Fibroblast of upper back skin (primary cell): ENCODE results near the gene RAB13.

Experiments
- DNase-seq: peaks from one replicate; pipeline ENCODE4 v3.0.0-alpha.2; 2013

The RAB13 gene

DNA sequence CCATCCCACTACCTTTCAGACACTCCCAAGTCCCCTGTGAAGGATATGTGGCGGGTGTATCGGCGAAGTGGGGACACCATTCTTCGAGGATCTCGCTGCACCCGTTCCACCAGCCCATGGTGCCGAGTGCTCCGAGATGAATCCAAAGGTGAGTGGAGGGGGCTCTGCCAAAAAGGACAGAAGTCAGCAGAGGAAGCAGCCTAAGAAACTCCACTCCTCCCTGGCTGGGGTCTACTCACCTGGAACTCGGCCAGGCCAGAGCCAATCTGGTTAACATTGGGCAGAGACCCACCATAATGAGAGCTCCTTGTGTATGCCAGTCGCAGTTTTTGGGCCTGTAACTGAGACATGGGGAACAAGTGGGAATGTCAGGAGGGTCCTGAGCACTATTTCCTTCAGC is 31.3 kb downstream of the RAB13 start:
- no peak for DNase-seq

GRCh38 chr1:153953859-153954365 is 32.2 kb downstream of the RAB13 start:
- DNase-seq, result no peak

DNA sequence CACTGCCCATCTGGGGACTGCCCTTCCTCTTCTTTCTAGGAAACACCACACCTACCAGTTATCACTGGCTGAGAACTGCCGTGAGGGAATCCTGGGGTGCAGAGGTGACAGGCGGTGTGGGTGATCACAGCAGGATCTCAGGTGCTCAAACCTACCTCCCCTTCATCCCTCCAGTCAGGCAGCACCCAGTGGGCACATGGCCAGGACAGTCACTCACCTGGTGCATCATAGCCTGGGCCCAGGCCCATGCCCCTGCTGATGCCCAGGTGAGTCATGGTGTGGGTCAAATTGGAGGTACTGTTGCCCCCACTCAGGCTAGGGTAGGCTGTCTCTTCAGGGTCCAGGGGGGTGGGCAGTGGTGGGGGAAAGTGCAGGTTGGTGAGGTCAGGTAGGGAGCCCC is 34.3 kb downstream of the RAB13 start:
- DNase-seq, result no peak

DNA sequence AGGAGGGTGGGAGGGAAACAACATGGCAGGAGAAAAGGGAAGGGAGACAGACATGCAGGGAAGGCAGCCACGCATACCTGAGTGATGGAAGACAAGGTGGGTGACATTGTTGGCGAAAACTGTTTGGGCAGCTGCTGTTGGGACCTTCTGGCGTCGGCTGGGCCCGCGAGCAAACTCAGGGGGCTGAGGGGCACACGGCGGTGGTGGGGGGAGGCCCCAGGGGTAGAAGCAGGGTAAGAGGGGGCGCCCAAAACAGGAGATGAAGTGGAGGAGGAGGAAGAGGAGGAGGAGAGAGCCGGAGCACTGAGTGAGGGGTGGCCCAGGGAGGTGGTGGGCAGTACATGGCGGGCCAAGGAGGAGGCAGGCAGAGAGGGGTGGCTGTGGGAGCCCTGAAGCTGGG is 35.0 kb downstream of the RAB13 start:
- DNase-seq, result no peak

DNA sequence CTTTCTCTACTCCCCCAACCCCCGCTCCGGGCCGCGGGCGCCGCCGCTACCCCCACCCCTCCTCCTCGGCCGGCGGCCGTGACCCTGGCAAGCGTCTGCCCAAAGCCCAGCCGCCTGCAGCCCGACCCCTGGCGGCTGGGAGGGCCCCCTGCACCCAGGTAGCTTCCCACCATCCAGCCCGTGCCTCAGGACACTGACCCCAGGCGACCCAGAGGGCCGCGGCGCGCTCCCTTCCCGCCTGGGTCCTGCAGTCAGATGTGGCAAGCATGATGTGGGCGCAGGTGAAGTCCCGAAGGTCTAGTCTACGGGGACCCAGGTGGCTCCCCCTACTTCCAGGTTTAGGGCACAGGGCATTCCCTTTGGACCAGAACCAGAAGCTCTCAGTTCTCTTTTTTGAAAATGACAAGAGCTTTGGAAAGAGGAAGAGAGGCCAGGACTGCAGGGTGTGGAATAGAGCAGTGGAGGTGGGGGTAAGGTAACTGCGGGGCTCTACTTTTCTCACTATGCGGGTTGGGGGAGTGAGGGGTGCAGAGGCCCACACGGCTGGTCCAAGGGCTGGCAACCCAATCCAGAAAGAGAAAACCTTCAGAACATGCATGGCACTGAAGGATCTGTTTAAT is 39.4 kb downstream of the RAB13 start, which contains the start of gene DENND4B:
Gene DENND4B, minus strand, starts transcription at position 97 of the 620 bp plus-strand sequence. CDS start 2,344 bp downstream, outside the sequence.
- DNase-seq, result peak; percentile 71

DNA sequence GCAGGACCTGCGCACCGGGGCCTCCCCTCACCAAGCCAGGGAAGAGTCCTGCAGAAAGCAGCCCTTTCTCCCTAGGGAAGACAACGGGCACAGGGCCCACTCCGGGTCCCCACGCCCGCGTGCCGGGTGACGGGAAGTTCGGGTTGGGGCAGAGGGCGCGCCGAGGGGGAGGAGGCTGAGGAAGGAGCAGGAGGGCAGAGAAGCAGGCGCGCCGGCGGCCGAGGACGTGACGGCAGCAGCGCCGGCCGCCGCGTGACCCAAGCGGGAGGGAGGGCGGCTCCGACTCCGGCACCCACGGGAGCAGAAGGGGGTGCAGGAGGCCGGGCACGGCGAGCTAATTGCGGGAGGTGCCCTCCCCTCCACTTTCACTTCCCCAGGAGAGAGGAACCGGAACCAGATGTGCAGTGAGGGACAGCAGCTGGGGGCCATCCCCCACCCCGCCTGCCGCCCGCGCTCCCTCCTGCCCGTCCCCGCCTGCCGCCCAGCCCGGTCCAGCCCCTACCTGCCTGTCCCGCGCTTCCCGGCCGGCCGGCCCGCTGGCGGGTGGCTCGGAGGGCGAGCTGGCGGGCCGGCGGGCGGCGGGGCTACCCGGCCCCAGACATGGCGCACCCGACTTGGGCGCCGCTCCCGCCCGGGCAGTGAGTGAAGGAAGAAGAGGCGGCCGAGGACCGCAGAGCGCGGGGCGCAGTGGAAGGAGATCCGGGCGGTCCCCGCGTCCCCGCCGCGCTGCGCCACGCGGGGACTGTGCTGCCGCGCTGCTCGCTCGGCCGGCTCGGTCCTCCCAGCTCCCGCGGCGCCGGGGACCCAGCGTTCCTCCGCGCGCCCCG is 40.1 kb downstream of the RAB13 start:
- peak; percentile 37 for DNase-seq

- no peak for DNase-seq
Measured at GRCh38 chr1:153945131-153945794, 40.9 kb downstream of the RAB13 start.

GRCh38 chr1:153944827-153945117 is 41.4 kb downstream of the RAB13 start:
- DNase-seq, result no peak

GRCh38 chr1:153944005-153944826 is 41.9 kb downstream of the RAB13 start:
- no peak for DNase-seq

GRCh38 chr1:153942766-153943549 is 43.2 kb downstream of the RAB13 start:
- no peak for DNase-seq

DNA sequence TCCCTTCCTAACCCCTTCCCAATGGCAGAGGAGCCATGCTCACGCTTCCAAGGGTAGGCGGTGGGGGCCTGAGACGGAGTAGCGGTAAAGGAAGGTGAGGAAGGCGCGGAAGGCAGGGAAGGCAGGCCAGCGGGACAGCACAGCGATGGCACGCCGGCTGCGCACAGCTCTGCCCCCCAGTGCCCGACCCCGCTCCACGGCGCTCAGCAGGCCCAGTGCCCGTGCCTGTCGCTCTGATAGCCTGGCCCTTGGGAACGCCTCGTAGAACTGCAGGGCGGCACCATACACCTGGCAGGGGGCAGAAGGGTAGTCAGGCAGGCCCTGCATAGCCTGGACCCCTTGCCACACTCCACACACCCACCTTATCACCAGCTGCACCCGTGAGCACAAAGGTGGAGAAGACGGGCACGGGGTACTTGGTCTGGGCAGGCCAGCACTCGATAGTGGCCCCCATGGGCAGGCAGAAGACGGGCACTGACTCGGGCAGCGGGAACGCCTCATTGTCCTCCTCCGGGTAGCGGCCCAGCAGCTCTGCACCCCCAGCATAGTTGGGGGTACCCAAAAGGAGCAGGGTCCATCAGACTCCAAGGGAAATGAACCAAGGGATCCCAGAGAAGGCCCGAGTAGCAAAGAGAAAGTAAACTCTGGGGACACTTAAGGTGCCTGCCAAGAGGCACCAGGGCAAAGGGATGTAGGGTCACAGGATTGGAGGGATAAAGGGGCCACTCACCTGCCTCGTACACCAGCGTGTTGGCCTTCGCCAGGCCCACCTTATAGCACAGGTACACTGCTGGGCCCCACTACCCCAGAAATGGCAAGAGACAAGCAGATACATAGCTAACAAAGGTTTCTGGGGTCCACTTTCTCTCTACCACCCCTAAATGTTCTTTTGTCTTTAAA is 44.1 kb downstream of the RAB13 start:
- DNase-seq, result no peak

- no peak for DNase-seq
Measured at GRCh38 chr1:153940756-153941155, 45.4 kb downstream of the RAB13 start.

DNA sequence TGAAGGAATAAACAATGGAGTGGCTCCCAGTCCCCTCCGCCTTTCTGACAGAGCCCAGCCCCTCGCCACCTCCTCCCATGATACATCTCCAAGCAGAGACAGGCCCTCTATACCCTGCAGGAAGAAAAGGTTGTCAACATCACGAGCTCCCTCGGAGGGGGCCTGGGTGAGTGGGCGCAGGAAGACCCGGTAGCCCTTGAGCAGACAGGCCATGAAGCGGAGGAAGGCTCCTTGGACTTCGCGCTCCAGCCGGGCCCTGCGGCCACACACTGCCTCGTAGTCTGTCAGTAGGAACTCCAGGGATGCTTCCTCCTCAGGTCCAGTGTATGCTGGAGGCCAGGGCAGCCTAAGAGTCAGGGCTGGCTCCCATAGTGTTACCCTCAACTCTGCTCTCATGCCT is 46.7 kb downstream of the RAB13 start:
- no peak for DNase-seq

DNA sequence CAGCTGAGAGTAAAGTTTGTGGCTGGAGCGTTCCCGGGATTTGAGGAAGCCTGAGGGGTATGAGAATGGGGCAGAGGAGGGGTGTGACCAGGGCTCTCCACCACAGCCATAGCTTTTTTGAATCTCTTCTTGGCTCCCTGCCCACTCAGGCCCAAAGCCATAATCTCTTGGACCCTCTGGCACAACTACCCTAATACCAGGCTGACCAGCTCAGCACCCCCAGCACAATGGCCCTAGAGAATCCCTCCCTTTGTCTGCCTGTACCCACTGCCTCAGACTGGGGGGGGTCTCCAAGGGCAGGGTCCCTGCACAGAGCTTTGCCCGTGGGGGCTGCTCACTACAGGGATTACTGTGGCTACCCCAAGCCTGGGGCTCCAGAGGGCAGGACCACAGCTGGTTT is 47.1 kb downstream of the RAB13 start:
- DNase-seq, result no peak

DNA sequence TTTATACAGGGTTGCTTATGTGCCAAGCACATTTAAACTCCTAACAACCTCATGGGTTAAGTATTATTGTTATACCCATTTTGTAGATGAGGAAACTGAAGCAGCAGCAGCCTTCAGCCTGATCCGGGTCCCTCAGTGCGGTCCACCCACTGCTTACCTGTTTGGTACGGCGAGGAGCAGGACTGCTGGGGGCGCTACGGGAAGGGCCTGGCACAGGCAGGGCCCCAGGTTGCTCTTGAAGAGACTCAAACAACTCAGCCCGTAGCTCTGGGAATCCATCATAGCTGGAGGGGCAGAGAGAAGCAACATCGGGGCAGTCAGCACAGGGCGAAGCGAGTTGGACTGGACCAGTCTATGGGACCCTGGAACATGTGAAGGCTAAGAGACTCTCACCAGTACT is 48.8 kb downstream of the RAB13 start:
- DNase-seq, result no peak

DNA sequence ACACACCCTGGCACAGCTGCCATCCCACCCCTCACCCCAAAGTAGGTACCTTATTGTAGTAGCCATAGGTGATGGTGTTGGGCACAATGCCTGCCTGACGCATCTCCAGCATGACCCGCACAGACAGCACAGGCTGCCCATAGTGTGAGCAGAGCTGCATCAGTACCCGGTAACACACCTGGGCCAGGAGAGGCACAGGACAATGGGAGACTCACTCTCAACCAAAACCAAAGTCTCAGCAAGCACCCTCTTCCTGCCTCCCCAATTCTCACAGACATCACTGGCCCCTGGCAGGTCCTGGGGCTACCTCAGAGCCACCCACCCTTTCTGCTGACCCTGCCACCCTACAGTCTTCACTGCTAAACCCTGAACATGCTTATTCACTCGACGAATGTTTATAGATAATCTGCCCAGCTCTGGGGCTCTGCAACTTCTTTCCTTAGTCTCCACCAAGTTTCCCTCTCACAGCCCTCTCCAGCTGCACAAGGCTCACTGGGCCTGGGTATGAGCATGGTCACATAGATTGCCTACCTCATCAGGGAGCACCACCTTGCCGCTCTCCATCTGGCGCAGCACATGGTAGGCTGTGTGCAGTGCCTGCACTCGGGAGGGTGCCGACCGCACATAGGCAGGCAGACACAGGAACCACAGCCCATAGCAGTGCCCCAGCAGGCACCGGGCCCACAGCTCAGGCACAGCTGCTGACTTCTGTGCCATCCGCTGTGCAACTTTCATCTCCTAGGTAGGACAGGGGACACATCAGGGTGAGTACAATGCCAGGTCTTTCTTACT is 49.9 kb downstream of the RAB13 start:
- no peak for DNase-seq

GRCh38 chr1:153934746-153935145 is 51.4 kb downstream of the RAB13 start:
- DNase-seq, result no peak

DNA sequence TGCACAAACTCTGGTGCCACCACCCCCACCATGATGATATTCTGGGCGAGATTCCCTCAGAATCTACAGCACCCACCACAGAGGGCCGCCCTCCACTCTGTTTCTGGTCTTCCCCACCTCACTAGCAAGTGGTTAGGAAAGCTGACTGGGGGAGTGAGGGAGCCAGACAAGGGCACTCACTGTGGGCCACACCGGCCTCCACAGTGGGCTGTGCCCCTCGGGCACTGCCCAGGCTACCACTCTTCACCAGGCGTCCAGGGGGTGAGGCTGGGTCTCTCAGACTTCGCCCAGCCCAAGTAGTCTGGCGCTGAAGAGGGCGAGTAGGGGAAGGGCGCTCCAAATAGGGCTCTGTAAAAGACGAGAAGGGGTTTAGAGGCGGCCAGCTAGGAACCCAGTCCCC is 52.2 kb downstream of the RAB13 start:
- no peak for DNase-seq

- no peak for DNase-seq
Measured at GRCh38 chr1:153933430-153933829, 52.7 kb downstream of the RAB13 start.
